Karpas-422 (cell line): ENCODE measurements around the gene URGCP. TPM values are rescaled to one million over a fixed set of nuclear protein-coding genes. Genes with fewer than 3 reads are reported as not detected.

Source experiments
- small RNA-seq: library from RNA; depleted of rRNA; stranded (forward); fragments of <200 nt; gene quantifications from one replicate; pipeline ENCODE3, GENCODE V24; 2014
- total RNA-seq: library from RNA; depleted of rRNA; stranded (reverse); fragments of >200 nt; shearing (Covaris generic); gene quantifications from 2 replicates; pipeline ENCODE4 v1.2.3, GENCODE V29; 2014; ENCODE audit warnings: low replicate concordance; rRNA removed

Gene URGCP
- total RNA-seq, 1 experiment from 2014 or later = 30.7 TPM

Small RNAs within 50 kb of the gene (small RNA-seq; reads per million reads assigned to genes)
- gene MRPS24 = not detected

Other genes with a start within 250 kb of the URGCP start
- gene COA1, start 177.1 kb downstream of the URGCP start, total RNA-seq = 60.2 TPM in 2 replicates
- not detected in 2 replicates for gene BLVRA, start 147.9 kb downstream of the URGCP start, total RNA-seq
- gene MRPS24, start 37.1 kb downstream of the URGCP start, total RNA-seq = 94.1 and 100 TPM in 2 replicates
- gene UBE2D4, start 19.8 kb upstream of the URGCP start, total RNA-seq = 19.0 and 29.3 TPM in 2 replicates
- not detected in 2 replicates for gene SPDYE1, start 91.3 kb upstream of the URGCP start, total RNA-seq
- 116 and 184 TPM in 2 replicates for gene DBNL, start 138.1 kb upstream of the URGCP start, total RNA-seq
- 1.9 TPM in 1 of 2 replicates, not detected in the other for gene PGAM2, start 159.0 kb upstream of the URGCP start, total RNA-seq
- 34.5 and 47.1 TPM in 2 replicates for gene POLM, start 175.9 kb upstream of the URGCP start, total RNA-seq
- 5.9 TPM in 1 of 2 replicates, not detected in the other for gene AEBP1, start 197.7 kb upstream of the URGCP start, total RNA-seq
- 165 and 217 TPM in 2 replicates for gene POLD2, start 217.0 kb upstream of the URGCP start, total RNA-seq
- not detected in 2 replicates for gene MYL7, start 234.7 kb upstream of the URGCP start, total RNA-seq